ENCODE measurements around the gene VASN.
"Not testable (repeated sequence)": the region's sequence is repeated elsewhere in the genome, so short reads cannot be mapped to it uniquely, and the experiment has no call there.

The VASN gene

GRCh38 chr16:4333308-4333638 is 38.4 kb upstream of the VASN start:
- H3K4me3 ChIP-seq (ENCODE audit: low read length): no peak overlapping the region
- DNase-seq (ENCODE audit: low read depth): no peak
- no peak for TF ChIP-seq CTCF (conservative IDR thresholded peaks at IDR 0.05; ENCODE audit: low read length)

GRCh38 chr16:4333714-4334113 is 37.9 kb upstream of the VASN start:
- DNase-seq (ENCODE audit: low read depth); H3K4me3 ChIP-seq (ENCODE audit: low read length): not testable (repeated sequence)

GRCh38 chr16:4334724-4335495 is 36.7 kb upstream of the VASN start:
- no peak overlapping the region for H3K4me3 ChIP-seq (ENCODE audit: low read length)
- no peak for DNase-seq (ENCODE audit: low read depth)
- no peak for TF ChIP-seq CTCF (conservative IDR thresholded peaks at IDR 0.05; ENCODE audit: low read length)

- no peak for DNase-seq (ENCODE audit: low read depth)
- no peak for TF ChIP-seq CTCF (conservative IDR thresholded peaks at IDR 0.05; ENCODE audit: low read length)
- H3K4me3 ChIP-seq (ENCODE audit: low read length): no peak overlapping the region
Measured at GRCh38 chr16:4336701-4337539, 34.7 kb upstream of the VASN start.

GRCh38 chr16:4337540-4338088 is 34.0 kb upstream of the VASN start:
- TF ChIP-seq CTCF (conservative IDR thresholded peaks at IDR 0.05; ENCODE audit: low read length): no peak
- H3K4me3 ChIP-seq (ENCODE audit: low read length): no peak overlapping the region
- no peak for DNase-seq (ENCODE audit: low read depth)

GRCh38 chr16:4338125-4338582 is 33.5 kb upstream of the VASN start:
- DNase-seq (ENCODE audit: low read depth): no peak
- TF ChIP-seq CTCF (conservative IDR thresholded peaks at IDR 0.05; ENCODE audit: low read length): no peak
- H3K4me3 ChIP-seq (ENCODE audit: low read length): no peak overlapping the region

- no peak for TF ChIP-seq CTCF (conservative IDR thresholded peaks at IDR 0.05; ENCODE audit: low read length)
- no peak for DNase-seq (ENCODE audit: low read depth)
- no peak overlapping the region for H3K4me3 ChIP-seq (ENCODE audit: low read length)
Measured at GRCh38 chr16:4338712-4339299, 32.8 kb upstream of the VASN start.
